PC-3 (cell line): ENCODE measurements around the gene HTT-AS. TPM values are rescaled to one million over a fixed set of nuclear protein-coding genes. Genes with fewer than 3 reads are reported as not detected.

Experiments
- ATAC-seq: fragments of 200-7000 bp; cut with Tn5 transposase; 2 replicates; pipeline ENCODE4 v1.9.1; 2020; ENCODE audit warnings: mild to moderate bottlenecking, moderate library complexity
- BruUV-seq: library from RNA; stranded (reverse); fragments of 400-500 nt; replicated peaks from 2 replicates; lab custom pipeline; 2021; lab: Mats Ljungman, UMichigan
- CTCF ChIA-PET: fragments of 300-600 bp; sonication (Branson Sonifier 250); formaldehyde crosslinking; loops from one replicate; lab custom pipeline; 2022; ENCODE audit warnings: antibody characterized with exemption; lab: Charles Lee
- POLR2A ChIA-PET: fragments of 300-600 bp; sonication (Branson Sonifier 250); formaldehyde crosslinking; loops from one replicate; lab custom pipeline; 2022; ENCODE audit warnings: antibody characterized with exemption; ENCODE audit not compliant: unreplicated experiment; lab: Charles Lee
- DNase-seq: peaks from one replicate; pipeline ENCODE4 v3.0.0-alpha.2; 2015
- H2AFZ ChIP-seq: fragments of 300-600 bp; sonication (generic); 2 replicates; pipeline ENCODE4 v1.6.0; 2016; ENCODE audit warnings: antibody characterized with exemption, low read length
- H3F3A ChIP-seq: fragments of 300-600 bp; sonication (generic); one replicate; pipeline ENCODE4 v1.6.0; 2017; ENCODE audit warnings: antibody characterized with exemption, low read length, control low read depth, mild to moderate bottlenecking; ENCODE audit not compliant: unreplicated experiment
- H3K27ac ChIP-seq: fragments of 300-600 bp; sonication (generic); 2 replicates; pipeline ENCODE4 v1.5.1; 2016; ENCODE audit warnings: mild to moderate bottlenecking, low read length
- H3K27me3 ChIP-seq: fragments of 300-600 bp; sonication (generic); 2 replicates; pipeline ENCODE4 v1.6.1; 2016; ENCODE audit warnings: low read length, mixed read lengths
- H3K36me3 ChIP-seq: fragments of 300-600 bp; sonication (generic); 2 replicates; pipeline ENCODE4 v1.6.1; 2016; ENCODE audit warnings: low read depth, mixed run types, low read length, mixed read lengths
- H3K4me1 ChIP-seq: fragments of 300-600 bp; sonication (generic); 2 replicates; pipeline ENCODE4 v1.5.1; 2016; ENCODE audit warnings: low read length; ENCODE audit not compliant: insufficient read depth
- H3K4me2 ChIP-seq: fragments of 300-600 bp; sonication (generic); 2 replicates; pipeline ENCODE4 v1.6.0; 2016; ENCODE audit warnings: low read length
- H3K4me3 ChIP-seq: fragments of 300-600 bp; sonication (generic); 2 replicates; pipeline ENCODE4 v1.5.1; 2016; ENCODE audit warnings: mild to moderate bottlenecking, low read length, mixed read lengths
- H3K79me2 ChIP-seq: fragments of 300-600 bp; sonication (generic); 2 replicates; pipeline ENCODE4 v1.6.1; 2017; ENCODE audit warnings: low read length, mixed read lengths
- H3K9ac ChIP-seq: fragments of 300-600 bp; sonication (generic); 2 replicates; pipeline ENCODE4 v1.6.0; 2016; ENCODE audit warnings: mild to moderate bottlenecking, low read length
- H3K9me2 ChIP-seq: fragments of 300-600 bp; sonication (generic); replicated peaks from 2 replicates; pipeline ENCODE4 v1.6.1; 2016; ENCODE audit warnings: mixed run types, low read length, mixed read lengths
- H3K9me3 ChIP-seq: fragments of 300-600 bp; sonication (generic); 2 replicates; pipeline ENCODE4 v1.6.1; 2016; ENCODE audit warnings: low read length, mixed read lengths
- H4K20me1 ChIP-seq: fragments of 300-600 bp; sonication (generic); 2 replicates; pipeline ENCODE4 v1.6.1; 2016; ENCODE audit warnings: low read length, mixed read lengths
- CTCF ChIP-seq: fragments of 300-600 bp; sonication (generic); conservative IDR thresholded peaks from 2 replicates; pipeline ENCODE4 v1.5.1; 2017; ENCODE audit warnings: antibody characterized with exemption, low read depth, mild to moderate bottlenecking, low read length
- EZH2 ChIP-seq: fragments of 300-600 bp; sonication (generic); IDR thresholded peaks from one replicate; pipeline ENCODE4 v1.6.1; 2017; ENCODE audit warnings: antibody characterized with exemption, mild to moderate bottlenecking, low read length; ENCODE audit not compliant: unreplicated experiment
- EZH2phosphoT487 ChIP-seq: fragments of 300-600 bp; sonication (generic); IDR thresholded peaks from 2 replicates; pipeline ENCODE4 v1.6.1; 2018; ENCODE audit warnings: mild to moderate bottlenecking, antibody characterized with exemption, low read length, borderline replicate concordance
- intact Hi-C: fragments of 100-400 bp; cut with micrococcal nuclease; formaldehyde crosslinking; loops from 2 replicates; pipeline ENCODE4 v1.9.0; 2023
- total RNA-seq: library from RNA; depleted of rRNA; stranded (reverse); fragments of >200 nt; gene quantifications from 2 replicates; pipeline ENCODE4 v1.2.3, GENCODE V29; 2014

Gene HTT-AS
- total RNA-seq, 1 experiment from 2014 or later, result not detected

GRCh38 chr4:3021627-3022026 is 52.7 kb downstream of the HTT-AS start:
- no peaks in the 10 kb centered on the region for H3K9me3 ChIP-seq
- H3K4me3 ChIP-seq, result no peak overlapping the region
- H3K4me2 ChIP-seq, result no peak overlapping the region
- H3K9ac ChIP-seq, result no peak overlapping the region
- CTCF ChIA-PET, result no interaction called here
- H3K27me3 ChIP-seq, result no peaks in the 10 kb centered on the region
- no peak overlapping the region for H2AFZ ChIP-seq
- BruUV-seq, result no TSS peak
- no peaks in the 10 kb centered on the region for H3K36me3 ChIP-seq
- POLR2A ChIA-PET, result no interaction called here
- no peaks in the 10 kb centered on the region for H3K9me2 ChIP-seq
- intact Hi-C loops, result no loop called here
- ATAC-seq (no peak), DNase-seq (no peak)
- no peak for TF ChIP-seq CTCF
- TF ChIP-seq EZH2phosphoT487, result no peak
- TF ChIP-seq EZH2, result no peak
- no peaks in the 10 kb centered on the region for H3K4me1 ChIP-seq
- no peaks in the 10 kb centered on the region for H4K20me1 ChIP-seq
- no peak overlapping the region for H3K27ac ChIP-seq
- no peaks in the 10 kb centered on the region for H3K79me2 ChIP-seq
- H3F3A ChIP-seq, result no peaks in the 10 kb centered on the region

GRCh38 chr4:3021127-3021526 is 53.2 kb downstream of the HTT-AS start:
- Histone ChIP-seq H3K79me2 (no peaks in the 10 kb centered on the region), H3K9ac (no peak overlapping the region), H3K27ac (no peak overlapping the region), H3K27me3 (no peaks in the 10 kb centered on the region), H3K4me3 (no peak overlapping the region), H3K9me2 (no peaks in the 10 kb centered on the region), H3K4me2 (no peak overlapping the region), H3K36me3 (no peaks in the 10 kb centered on the region), H3K9me3 (no peaks in the 10 kb centered on the region), H3F3A (no peaks in the 10 kb centered on the region), H3K4me1 (no peaks in the 10 kb centered on the region), H4K20me1 (no peaks in the 10 kb centered on the region), H2AFZ (no peak overlapping the region)
- intact Hi-C loops, result no loop called here
- ChIA-PET POLR2A (no interaction called here), CTCF (no interaction called here)
- no peak for DNase-seq
- no TSS peak for BruUV-seq
- TF ChIP-seq CTCF (no peak), EZH2phosphoT487 (no peak), EZH2 (no peak)
- no peak for ATAC-seq

- Histone ChIP-seq H3K4me2 (no peak overlapping the region), H3K27ac (no peak overlapping the region), H3K4me3 (no peak overlapping the region), H3K9ac (no peak overlapping the region), H3K79me2 (no peaks in the 10 kb centered on the region), H3K27me3 (no peaks in the 10 kb centered on the region), H4K20me1 (no peaks in the 10 kb centered on the region), H3K9me2 (no peaks in the 10 kb centered on the region), H3K4me1 (no peaks in the 10 kb centered on the region), H3K9me3 (no peaks in the 10 kb centered on the region), H3F3A (no peaks in the 10 kb centered on the region), H3K36me3 (no peaks in the 10 kb centered on the region), H2AFZ (no peak overlapping the region)
- no peak for DNase-seq
- BruUV-seq, result no TSS peak
- intact Hi-C loops, result no loop called here
- ATAC-seq, result no peak
- TF ChIP-seq EZH2phosphoT487, result no peak
- TF ChIP-seq EZH2, result no peak
- no peak for TF ChIP-seq CTCF
- CTCF ChIA-PET, result no interaction called here
- POLR2A ChIA-PET, result no interaction called here
Measured at GRCh38 chr4:3019145-3019846, 55.0 kb downstream of the HTT-AS start.
